ENCODE measurements around the gene BRCA2.
A peak's percentile ranks its signal among the peaks of the same experiment; 100 is the strongest.

The BRCA2 gene

GRCh38 chr13:32384702-32385101 lies 69.4 kb downstream of the BRCA2 start:
- DNase-seq, result no peak

GRCh38 chr13:32385410-32385809 lies 70.1 kb downstream of the BRCA2 start:
- DNase-seq, result no peak

- no peak for DNase-seq
Observed at GRCh38 chr13:32390048-32390447, 74.7 kb downstream of the BRCA2 start.

- DNase-seq, result no peak
Observed at GRCh38 chr13:32390484-32390883, 75.2 kb downstream of the BRCA2 start.

- no peak for DNase-seq
Observed at GRCh38 chr13:32391101-32391619, 75.9 kb downstream of the BRCA2 start.

- DNase-seq, result no peak
Observed at GRCh38 chr13:32403108-32403507, 87.8 kb downstream of the BRCA2 start.

GRCh38 chr13:32407854-32408253 lies 92.5 kb downstream of the BRCA2 start:
- DNase-seq, result no peak

GRCh38 chr13:32408296-32409000 lies 93.1 kb downstream of the BRCA2 start:
- no peak for DNase-seq

- no peak for DNase-seq
Observed at GRCh38 chr13:32409001-32409313, 93.6 kb downstream of the BRCA2 start.

- DNase-seq, result no peak
Observed at GRCh38 chr13:32409561-32410421, 94.5 kb downstream of the BRCA2 start.

- DNase-seq, result no peak
Observed at GRCh38 chr13:32413284-32413683, 98.0 kb downstream of the BRCA2 start.

GRCh38 chr13:32414580-32414979 lies 99.3 kb downstream of the BRCA2 start:
- DNase-seq, result no peak

- DNase-seq, result no peak
Observed at GRCh38 chr13:32415019-32415418, 99.7 kb downstream of the BRCA2 start.

GRCh38 chr13:32417995-32418394 lies 102.7 kb downstream of the BRCA2 start:
- no peak for DNase-seq

- DNase-seq, result no peak
Observed at GRCh38 chr13:32419862-32420261, 104.6 kb downstream of the BRCA2 start.

GRCh38 chr13:32423592-32423991 lies 108.3 kb downstream of the BRCA2 start:
- DNase-seq, result no peak

GRCh38 chr13:32425158-32425557 lies 109.8 kb downstream of the BRCA2 start:
- DNase-seq, result no peak

- peak; percentile 78 for DNase-seq
Observed at GRCh38 chr13:32426191-32426989, 111.1 kb downstream of the BRCA2 start.

- peak; percentile 85 for DNase-seq
Observed at GRCh38 chr13:32426990-32427851, 111.9 kb downstream of the BRCA2 start.

GRCh38 chr13:32427852-32428580 lies 112.7 kb downstream of the BRCA2 start, which contains the start of gene N4BP2L1:
Gene N4BP2L1, minus strand, starts transcription at chr13:32428130. Its CDS starts 48 bp downstream, at chr13:32428082.
- peak; percentile 92 for DNase-seq
